ENCODE data around the gene TRIB2. TPM values are rescaled to one million over a fixed set of nuclear protein-coding genes. Genes with fewer than 3 reads are reported as not detected.

The TRIB2 gene
- 22.6 and 54.2 TPM in 2 replicates for total RNA-seq

DNA sequence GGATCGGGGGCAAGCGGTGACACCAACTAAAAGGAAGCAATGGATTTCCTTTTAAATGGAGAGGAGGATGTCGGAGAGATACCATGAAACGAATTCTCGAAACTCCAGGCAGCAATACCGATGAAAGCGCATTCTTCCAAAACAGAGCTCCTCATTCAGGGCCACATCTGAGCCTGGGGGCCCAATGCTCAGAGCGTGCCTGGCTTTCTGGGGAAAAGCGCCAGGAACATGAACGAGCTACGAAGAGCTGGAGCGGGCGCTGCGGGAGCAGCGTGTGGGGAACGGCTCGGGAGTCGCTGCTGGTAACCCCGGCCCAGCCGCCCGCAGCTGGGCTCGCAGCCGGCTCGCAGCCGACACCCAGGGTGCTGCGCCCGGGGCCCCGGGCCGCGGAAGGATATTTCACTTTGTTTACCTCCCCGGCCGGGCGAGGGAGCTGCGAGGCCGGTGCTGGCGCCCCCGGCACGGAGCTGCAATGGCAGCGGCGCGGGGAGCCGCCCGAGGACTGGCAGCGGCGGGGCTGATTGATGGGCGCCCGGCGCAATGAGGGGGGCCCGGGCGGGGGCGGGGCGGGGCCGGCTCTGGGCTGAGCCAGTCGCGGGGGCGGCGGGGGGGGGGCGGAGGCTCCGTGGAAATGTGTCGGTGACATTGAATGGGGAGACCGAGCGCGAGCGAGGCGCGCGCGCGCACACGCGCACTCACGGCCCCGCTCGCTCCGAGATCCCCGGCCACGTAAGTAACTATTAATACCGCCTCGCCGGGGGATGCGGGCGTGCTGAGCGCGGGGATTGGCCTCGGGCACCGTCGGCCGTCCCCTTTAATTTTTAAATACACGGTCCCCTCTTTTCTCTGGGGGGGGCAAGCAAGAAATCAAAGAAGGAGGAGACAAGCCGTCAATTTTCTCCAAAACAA, at the start of gene TRIB2:
Gene TRIB2, plus strand, starts transcription at position 655 of the 909 bp plus-strand sequence. CDS start 1,372 bp downstream, outside the sequence.

Small RNA genes within 50 kb of the gene (small RNA-seq; reads per million reads assigned to genes)
- gene MIR3125: not detected
